TTC549 (cell line): ENCODE data around the gene SRP54.
"Not testable (repeated sequence)": the region's sequence is repeated elsewhere in the genome, so short reads cannot be mapped to it uniquely, and the experiment has no call there.

Source experiments
- FAIRE-seq: peaks from 2 replicates; lab custom pipeline; 2012; peaks lifted over from hg19 to GRCh38; lab: Jason Lieb, UNC

The SRP54 gene

GRCh38 chr14:34983786-34984185, 994 bp downstream of the SRP54 start:
- FAIRE-seq: no peak

GRCh38 chr14:34985740-34986139, 2.9 kb downstream of the SRP54 start:
- no peak for FAIRE-seq

GRCh38 chr14:34987180-34987579, 4.4 kb downstream of the SRP54 start:
- FAIRE-seq: no peak

- no peak for FAIRE-seq
Observed at GRCh38 chr14:34989762-34990161, 7.0 kb downstream of the SRP54 start.

GRCh38 chr14:34993426-34993825, 10.6 kb downstream of the SRP54 start:
- no peak for FAIRE-seq

GRCh38 chr14:34994668-34995067, 11.9 kb downstream of the SRP54 start:
- no peak for FAIRE-seq

- FAIRE-seq: no peak
Observed at GRCh38 chr14:34997762-34998161, 15.0 kb downstream of the SRP54 start.

- FAIRE-seq: no peak
Observed at GRCh38 chr14:34999500-34999899, 16.7 kb downstream of the SRP54 start.

GRCh38 chr14:35001621-35002020, 18.8 kb downstream of the SRP54 start:
- no peak for FAIRE-seq

GRCh38 chr14:35004839-35005238, 22.0 kb downstream of the SRP54 start:
- FAIRE-seq: no peak

GRCh38 chr14:35016568-35016967, 33.8 kb downstream of the SRP54 start:
- FAIRE-seq: no peak

- FAIRE-seq: no peak
Observed at GRCh38 chr14:35020713-35021112, 37.9 kb downstream of the SRP54 start.

GRCh38 chr14:35028435-35028834, 45.6 kb downstream of the SRP54 start:
- peak; percentile 28 for FAIRE-seq

- no peak for FAIRE-seq
Observed at GRCh38 chr14:35032562-35032961, 49.8 kb downstream of the SRP54 start.

GRCh38 chr14:35034440-35034833, 51.6 kb downstream of the SRP54 start:
- FAIRE-seq: no peak

- FAIRE-seq: not testable (repeated sequence)
Observed at GRCh38 chr14:35034944-35035554, 52.3 kb downstream of the SRP54 start.

- FAIRE-seq: not testable (repeated sequence)
Observed at GRCh38 chr14:35038312-35038711, 55.5 kb downstream of the SRP54 start.

GRCh38 chr14:35042632-35043031, 59.8 kb downstream of the SRP54 start:
- no peak for FAIRE-seq

GRCh38 chr14:35043046-35043445, 60.3 kb downstream of the SRP54 start:
- no peak for FAIRE-seq

- FAIRE-seq: no peak
Observed at GRCh38 chr14:35044939-35045797, 62.4 kb downstream of the SRP54 start.

GRCh38 chr14:35045798-35046047, 62.9 kb downstream of the SRP54 start:
- no peak for FAIRE-seq

GRCh38 chr14:35046048-35046750, 63.4 kb downstream of the SRP54 start, which contains the start of gene FAM177A1:
TSS of gene FAM177A1 (plus strand) at chr14:35046272. CDS start at chr14:35046464, 192 bp downstream.
- no peak for FAIRE-seq
